HG02973 (cell line): Measurements from ENCODE around the gene KAT2A.
"Not testable (repeated sequence)": the region's sequence is repeated elsewhere in the genome, so short reads cannot be mapped to it uniquely, and the experiment has no call there.

Experiments
- ATAC-seq: cut with Tn5 transposase; IDR thresholded peaks from one replicate; pipeline ENCODE4 v1.9.1; 2021; ENCODE audit warnings: moderate library complexity; ENCODE audit not compliant: unreplicated experiment

The KAT2A gene

GRCh38 chr17:42120770-42121769 is at the start of gene KAT2A:
Gene KAT2A, minus strand, starts transcription at chr17:42121367. Its CDS starts 63 bp downstream, at chr17:42121304.
- ATAC-seq: peak; percentile 49

- no peak for ATAC-seq
Measured at GRCh38 chr17:42169351-42169750, 48.2 kb upstream of the KAT2A start.

- no peak for ATAC-seq
Measured at GRCh38 chr17:42167807-42168206, 46.6 kb upstream of the KAT2A start.

GRCh38 chr17:42166196-42166763 is 45.1 kb upstream of the KAT2A start:
- no peak for ATAC-seq

GRCh38 chr17:42165751-42166150 is 44.6 kb upstream of the KAT2A start:
- no peak for ATAC-seq

GRCh38 chr17:42163696-42164407 is 42.7 kb upstream of the KAT2A start:
- no peak for ATAC-seq

GRCh38 chr17:42163113-42163512 is 41.9 kb upstream of the KAT2A start:
- ATAC-seq: no peak

- ATAC-seq: no peak
Measured at GRCh38 chr17:42160531-42160910, 39.4 kb upstream of the KAT2A start.

- ATAC-seq: no peak
Measured at GRCh38 chr17:42159796-42160530, 38.8 kb upstream of the KAT2A start.

- no peak for ATAC-seq
Measured at GRCh38 chr17:42155614-42156045, 34.5 kb upstream of the KAT2A start.

GRCh38 chr17:42153919-42154742 is 33.0 kb upstream of the KAT2A start:
- ATAC-seq: no peak

- no peak for ATAC-seq
Measured at GRCh38 chr17:42146911-42147607, 25.9 kb upstream of the KAT2A start.

GRCh38 chr17:42143138-42143537 is 22.0 kb upstream of the KAT2A start:
- not testable (repeated sequence) for ATAC-seq

GRCh38 chr17:42142371-42142896 is 21.3 kb upstream of the KAT2A start:
- no peak for ATAC-seq

- ATAC-seq: no peak
Measured at GRCh38 chr17:42141382-42141781, 20.2 kb upstream of the KAT2A start.

GRCh38 chr17:42140690-42141089 is 19.5 kb upstream of the KAT2A start:
- not testable (repeated sequence) for ATAC-seq

GRCh38 chr17:42138749-42139492 is 17.8 kb upstream of the KAT2A start:
- no peak for ATAC-seq

GRCh38 chr17:42136654-42137051 is 15.5 kb upstream of the KAT2A start:
- ATAC-seq: no peak
